HS-27A (cell line): ENCODE measurements around the gene ETNPPL.

Source experiments
- DNase-seq: peaks from one replicate; pipeline ENCODE4 v3.0.0-alpha.2; 2012; ENCODE audit warnings: low read depth, missing footprints

The ETNPPL gene

GRCh38 chr4:108762559-108763225 lies at the start of gene ETNPPL:
TSS of gene ETNPPL (minus strand) at chr4:108763053. CDS start at chr4:108762898, 155 bp downstream.
- no peak for DNase-seq

GRCh38 chr4:108811486-108811885 lies 48.6 kb upstream of the ETNPPL start:
- no peak for DNase-seq

- DNase-seq: no peak
Measured at GRCh38 chr4:108810087-108810486, 47.2 kb upstream of the ETNPPL start.

GRCh38 chr4:108804648-108805273 lies 41.9 kb upstream of the ETNPPL start:
- no peak for DNase-seq

GRCh38 chr4:108799306-108799705 lies 36.5 kb upstream of the ETNPPL start:
- no peak for DNase-seq

GRCh38 chr4:108796173-108796572 lies 33.3 kb upstream of the ETNPPL start:
- no peak for DNase-seq

- DNase-seq: no peak
Measured at GRCh38 chr4:108795733-108796132, 32.9 kb upstream of the ETNPPL start.

GRCh38 chr4:108794136-108794535 lies 31.3 kb upstream of the ETNPPL start:
- no peak for DNase-seq

GRCh38 chr4:108793415-108793814 lies 30.6 kb upstream of the ETNPPL start:
- no peak for DNase-seq

GRCh38 chr4:108788731-108789130 lies 25.9 kb upstream of the ETNPPL start:
- no peak for DNase-seq

- no peak for DNase-seq
Measured at GRCh38 chr4:108787724-108788123, 24.9 kb upstream of the ETNPPL start.

GRCh38 chr4:108787106-108787505 lies 24.3 kb upstream of the ETNPPL start:
- no peak for DNase-seq

GRCh38 chr4:108786351-108786750 lies 23.5 kb upstream of the ETNPPL start:
- no peak for DNase-seq

GRCh38 chr4:108783665-108784463 lies 21.0 kb upstream of the ETNPPL start:
- DNase-seq: no peak

- DNase-seq: no peak
Measured at GRCh38 chr4:108779958-108780357, 17.1 kb upstream of the ETNPPL start.

- no peak for DNase-seq
Measured at GRCh38 chr4:108777388-108777787, 14.5 kb upstream of the ETNPPL start.

- no peak for DNase-seq
Measured at GRCh38 chr4:108775921-108776320, 13.1 kb upstream of the ETNPPL start.

- no peak for DNase-seq
Measured at GRCh38 chr4:108774809-108775530, 12.1 kb upstream of the ETNPPL start.

- no peak for DNase-seq
Measured at GRCh38 chr4:108772402-108772801, 9.5 kb upstream of the ETNPPL start.

- no peak for DNase-seq
Measured at GRCh38 chr4:108766058-108766457, 3.2 kb upstream of the ETNPPL start.

- DNase-seq: no peak
Measured at GRCh38 chr4:108763986-108764385, 1.1 kb upstream of the ETNPPL start.

GRCh38 chr4:108763226-108763593 lies 357 bp upstream of the ETNPPL start:
- DNase-seq: no peak
